ENCODE results near the gene RND3.

DNA sequence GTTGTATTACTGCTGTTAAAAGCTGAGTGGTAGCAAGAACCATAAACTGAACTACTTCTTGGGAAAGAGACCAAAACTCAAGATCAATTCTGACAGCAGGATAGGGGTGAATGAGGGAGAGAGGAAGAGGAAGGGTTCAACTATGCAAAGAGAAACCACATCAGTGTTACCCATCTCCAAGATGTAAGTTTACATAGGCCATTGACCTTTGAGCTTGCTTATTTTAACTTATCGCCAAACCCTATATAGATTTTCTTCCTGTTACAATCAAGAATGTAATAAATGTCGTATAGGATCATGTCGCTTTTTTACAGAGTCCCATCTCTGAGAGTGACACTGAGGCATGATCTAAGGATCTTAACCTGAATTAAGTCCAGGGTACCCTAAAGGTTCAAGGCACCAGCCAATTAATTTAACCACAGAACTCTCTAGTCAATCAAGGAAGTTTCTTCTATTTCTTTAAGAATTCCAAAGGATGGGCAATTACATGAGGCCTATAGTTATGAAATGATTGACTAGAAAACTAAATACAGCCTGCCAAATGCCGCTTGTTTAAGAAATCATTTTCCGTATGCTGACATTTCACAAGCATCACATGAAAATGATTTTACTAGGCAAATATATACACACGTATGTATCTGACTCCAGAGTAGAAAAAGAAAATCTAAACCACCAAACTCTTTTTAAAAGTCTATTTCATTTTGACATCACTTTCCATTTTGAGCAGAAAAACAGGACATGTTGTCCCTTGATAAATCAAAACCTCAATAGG lies 11.8 kb downstream of the RND3 start:
- TF ChIP-seq, protein P1, sequence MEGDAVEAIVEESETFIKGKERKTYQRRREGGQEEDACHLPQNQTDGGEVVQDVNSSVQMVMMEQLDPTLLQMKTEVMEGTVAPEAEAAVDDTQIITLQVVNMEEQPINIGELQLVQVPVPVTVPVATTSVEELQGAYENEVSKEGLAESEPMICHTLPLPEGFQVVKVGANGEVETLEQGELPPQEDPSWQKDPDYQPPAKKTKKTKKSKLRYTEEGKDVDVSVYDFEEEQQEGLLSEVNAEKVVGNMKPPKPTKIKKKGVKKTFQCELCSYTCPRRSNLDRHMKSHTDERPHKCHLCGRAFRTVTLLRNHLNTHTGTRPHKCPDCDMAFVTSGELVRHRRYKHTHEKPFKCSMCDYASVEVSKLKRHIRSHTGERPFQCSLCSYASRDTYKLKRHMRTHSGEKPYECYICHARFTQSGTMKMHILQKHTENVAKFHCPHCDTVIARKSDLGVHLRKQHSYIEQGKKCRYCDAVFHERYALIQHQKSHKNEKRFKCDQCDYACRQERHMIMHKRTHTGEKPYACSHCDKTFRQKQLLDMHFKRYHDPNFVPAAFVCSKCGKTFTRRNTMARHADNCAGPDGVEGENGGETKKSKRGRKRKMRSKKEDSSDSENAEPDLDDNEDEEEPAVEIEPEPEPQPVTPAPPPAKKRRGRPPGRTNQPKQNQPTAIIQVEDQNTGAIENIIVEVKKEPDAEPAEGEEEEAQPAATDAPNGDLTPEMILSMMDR (IDR thresholded peaks at IDR 0.05) = no peak
- no peak for TF ChIP-seq POLR2A (IDR thresholded peaks at IDR 0.05)
